OCI-LY7 (cell line): ENCODE data around the gene GRK5.

Source experiments
- EZH2phosphoT487 ChIP-seq: fragments of 200-600 bp; sonication (generic); IDR thresholded peaks from 2 replicates; pipeline ENCODE4 v1.6.1; 2018; ENCODE audit warnings: low read depth, borderline replicate concordance, mild to moderate bottlenecking, mixed run types, antibody characterized with exemption, low read length, moderate library complexity, mixed read lengths
- TF ChIP-seq, protein P1 (sequence below): fragments of 200-600 bp; sonication (generic); conservative IDR thresholded peaks from 2 replicates; pipeline ENCODE4 v1.5.1; 2014; ENCODE audit warnings: mild to moderate bottlenecking, antibody characterized with exemption, low read length, moderate library complexity, mixed read lengths

DNA sequence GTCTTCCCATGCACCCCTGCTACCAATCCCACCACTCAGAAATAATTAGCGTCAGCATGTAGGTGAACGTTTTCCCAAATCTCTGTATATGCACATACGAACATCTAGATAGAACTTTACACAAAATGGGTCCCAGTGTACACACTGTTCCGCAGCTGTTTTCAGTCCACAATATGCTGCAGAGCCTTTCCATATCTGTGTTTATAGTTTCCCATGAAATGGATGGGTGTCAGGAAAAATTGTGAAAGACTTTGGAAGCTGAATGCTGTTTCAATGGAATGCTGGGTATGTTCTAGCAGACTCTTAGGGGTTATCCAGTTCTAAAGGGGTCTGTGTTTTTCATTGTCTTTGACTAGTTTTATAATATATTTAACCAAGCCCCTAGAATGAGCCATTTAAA lies 13.8 kb downstream of the GRK5 start:
- TF ChIP-seq, protein P1, sequence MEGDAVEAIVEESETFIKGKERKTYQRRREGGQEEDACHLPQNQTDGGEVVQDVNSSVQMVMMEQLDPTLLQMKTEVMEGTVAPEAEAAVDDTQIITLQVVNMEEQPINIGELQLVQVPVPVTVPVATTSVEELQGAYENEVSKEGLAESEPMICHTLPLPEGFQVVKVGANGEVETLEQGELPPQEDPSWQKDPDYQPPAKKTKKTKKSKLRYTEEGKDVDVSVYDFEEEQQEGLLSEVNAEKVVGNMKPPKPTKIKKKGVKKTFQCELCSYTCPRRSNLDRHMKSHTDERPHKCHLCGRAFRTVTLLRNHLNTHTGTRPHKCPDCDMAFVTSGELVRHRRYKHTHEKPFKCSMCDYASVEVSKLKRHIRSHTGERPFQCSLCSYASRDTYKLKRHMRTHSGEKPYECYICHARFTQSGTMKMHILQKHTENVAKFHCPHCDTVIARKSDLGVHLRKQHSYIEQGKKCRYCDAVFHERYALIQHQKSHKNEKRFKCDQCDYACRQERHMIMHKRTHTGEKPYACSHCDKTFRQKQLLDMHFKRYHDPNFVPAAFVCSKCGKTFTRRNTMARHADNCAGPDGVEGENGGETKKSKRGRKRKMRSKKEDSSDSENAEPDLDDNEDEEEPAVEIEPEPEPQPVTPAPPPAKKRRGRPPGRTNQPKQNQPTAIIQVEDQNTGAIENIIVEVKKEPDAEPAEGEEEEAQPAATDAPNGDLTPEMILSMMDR = no peak
- TF ChIP-seq EZH2phosphoT487 = no peak
